ENCODE measurements around the gene MBL2.
A peak's percentile ranks its signal among the peaks of the same experiment; 100 is the strongest.

Gene MBL2

DNA sequence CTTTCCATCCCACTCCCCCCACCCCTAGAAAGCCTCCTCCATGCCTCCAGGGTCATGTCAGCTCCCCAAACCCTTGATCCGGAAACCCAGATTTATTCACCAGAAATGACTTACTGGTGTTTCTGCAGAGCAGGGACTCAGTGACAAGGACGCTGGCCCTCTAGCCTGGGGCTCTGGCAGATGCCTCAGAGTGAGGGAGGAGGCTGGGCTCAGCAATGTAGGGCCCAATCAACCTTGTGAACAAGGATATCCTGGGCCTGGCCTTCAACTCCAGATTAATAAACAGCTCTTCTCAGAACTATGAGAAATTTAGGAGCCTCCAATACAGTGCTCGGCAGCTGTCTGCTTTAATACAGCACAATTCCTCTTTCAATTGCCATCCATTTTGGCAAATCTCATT lies at the start of gene MBL2:
MBL2 (minus strand) TSS at position 162 of the 400 bp plus-strand sequence. CDS start 1,149 bp downstream, outside the sequence.
- Histone ChIP-seq H3K9me2 (ENCODE audit: low read depth, low read length) (no peaks in the 10 kb centered on the region), H3K4me1 (ENCODE audit: insufficient read depth, low read length, severe bottlenecking) (no peaks in the 10 kb centered on the region), H3K27me3 (ENCODE audit: insufficient read depth, low read length) (no peaks in the 10 kb centered on the region), H3F3A (ENCODE audit: insufficient read depth, low read length) (no peaks in the 10 kb centered on the region), H3K4me2 (ENCODE audit: low read length) (no peak within 1 kb of the TSS), H3K9ac (ENCODE audit: low read length) (no peak within 1 kb of the TSS), H3K4me3 (ENCODE audit: low read depth, low read length, poor library complexity, severe bottlenecking) (no peak within 1 kb of the TSS), H3K36me3 (ENCODE audit: insufficient read depth, low read length) (no peaks in the 10 kb centered on the region), H3K79me2 (ENCODE audit: insufficient read depth, low read length) (no peaks in the 10 kb centered on the region), H3K27ac (ENCODE audit: low read depth, low read length, poor library complexity, severe bottlenecking) (no peak within 1 kb of the TSS), H3K9me3 (ENCODE audit: low read length) (no peaks in the 10 kb centered on the region), H2AFZ (ENCODE audit: low read length) (no peak within 1 kb of the TSS), H4K20me1 (ENCODE audit: insufficient read depth, low read length) (no peaks in the 10 kb centered on the region)
- TF ChIP-seq, protein P1, sequence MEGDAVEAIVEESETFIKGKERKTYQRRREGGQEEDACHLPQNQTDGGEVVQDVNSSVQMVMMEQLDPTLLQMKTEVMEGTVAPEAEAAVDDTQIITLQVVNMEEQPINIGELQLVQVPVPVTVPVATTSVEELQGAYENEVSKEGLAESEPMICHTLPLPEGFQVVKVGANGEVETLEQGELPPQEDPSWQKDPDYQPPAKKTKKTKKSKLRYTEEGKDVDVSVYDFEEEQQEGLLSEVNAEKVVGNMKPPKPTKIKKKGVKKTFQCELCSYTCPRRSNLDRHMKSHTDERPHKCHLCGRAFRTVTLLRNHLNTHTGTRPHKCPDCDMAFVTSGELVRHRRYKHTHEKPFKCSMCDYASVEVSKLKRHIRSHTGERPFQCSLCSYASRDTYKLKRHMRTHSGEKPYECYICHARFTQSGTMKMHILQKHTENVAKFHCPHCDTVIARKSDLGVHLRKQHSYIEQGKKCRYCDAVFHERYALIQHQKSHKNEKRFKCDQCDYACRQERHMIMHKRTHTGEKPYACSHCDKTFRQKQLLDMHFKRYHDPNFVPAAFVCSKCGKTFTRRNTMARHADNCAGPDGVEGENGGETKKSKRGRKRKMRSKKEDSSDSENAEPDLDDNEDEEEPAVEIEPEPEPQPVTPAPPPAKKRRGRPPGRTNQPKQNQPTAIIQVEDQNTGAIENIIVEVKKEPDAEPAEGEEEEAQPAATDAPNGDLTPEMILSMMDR (IDR thresholded peaks at IDR 0.05; ENCODE audit: low read length): no peak
- TF ChIP-seq EZH2 (IDR thresholded peaks at IDR 0.05; ENCODE audit: borderline replicate concordance, low read length): no peak

GRCh38 chr10:52820309-52820708 lies 47.7 kb upstream of the MBL2 start:
- H3K27ac ChIP-seq (ENCODE audit: low read depth, low read length, poor library complexity, severe bottlenecking): no peak overlapping the region
- H3K4me1 ChIP-seq (ENCODE audit: insufficient read depth, low read length, severe bottlenecking): no peaks in the 10 kb centered on the region
- H3F3A ChIP-seq (ENCODE audit: insufficient read depth, low read length): no peaks in the 10 kb centered on the region
- no peak overlapping the region for H3K4me2 ChIP-seq (ENCODE audit: low read length)
- TF ChIP-seq EZH2 (IDR thresholded peaks at IDR 0.05; ENCODE audit: borderline replicate concordance, low read length): no peak
- TF ChIP-seq, protein P1 (IDR thresholded peaks at IDR 0.05; ENCODE audit: low read length): no peak
- no peaks in the 10 kb centered on the region for H3K9me3 ChIP-seq (ENCODE audit: low read length)
- H2AFZ ChIP-seq (ENCODE audit: low read length): no peak overlapping the region
- no peaks in the 10 kb centered on the region for H3K27me3 ChIP-seq (ENCODE audit: insufficient read depth, low read length)
- H3K9ac ChIP-seq (ENCODE audit: low read length): no peak overlapping the region
- H3K79me2 ChIP-seq (ENCODE audit: insufficient read depth, low read length): no peaks in the 10 kb centered on the region
- no peaks in the 10 kb centered on the region for H3K36me3 ChIP-seq (ENCODE audit: insufficient read depth, low read length)
- no peak overlapping the region for H3K4me3 ChIP-seq (ENCODE audit: low read depth, low read length, poor library complexity, severe bottlenecking)
- H3K9me2 ChIP-seq (ENCODE audit: low read depth, low read length): no peaks in the 10 kb centered on the region
- H4K20me1 ChIP-seq (ENCODE audit: insufficient read depth, low read length): no peaks in the 10 kb centered on the region

- Histone ChIP-seq H2AFZ (ENCODE audit: low read length) (no peak overlapping the region), H3K4me2 (ENCODE audit: low read length) (no peak overlapping the region), H3K4me3 (ENCODE audit: low read depth, low read length, poor library complexity, severe bottlenecking) (no peak overlapping the region)
These were observed 45.4 kb upstream of the MBL2 start for GRCh38 chr10:52818019-52818418.

More at GRCh38 chr10:52818019-52818418, 45.4 kb upstream of the MBL2 start:
- no peaks in the 10 kb centered on the region for H3K79me2 ChIP-seq (ENCODE audit: insufficient read depth, low read length)
- H3K9me2 ChIP-seq (ENCODE audit: low read depth, low read length): no peaks in the 10 kb centered on the region
- H3K4me1 ChIP-seq (ENCODE audit: insufficient read depth, low read length, severe bottlenecking): no peaks in the 10 kb centered on the region
- H3K36me3 ChIP-seq (ENCODE audit: insufficient read depth, low read length): no peaks in the 10 kb centered on the region
- no peak overlapping the region for H3K9ac ChIP-seq (ENCODE audit: low read length)
- H3F3A ChIP-seq (ENCODE audit: insufficient read depth, low read length): no peaks in the 10 kb centered on the region
- TF ChIP-seq, protein P1 (IDR thresholded peaks at IDR 0.05; ENCODE audit: low read length): peak; percentile 60; the same call in 1 of the 2 replicates
- no peak for TF ChIP-seq EZH2 (IDR thresholded peaks at IDR 0.05; ENCODE audit: borderline replicate concordance, low read length)
- no peaks in the 10 kb centered on the region for H3K9me3 ChIP-seq (ENCODE audit: low read length)
- H3K27ac ChIP-seq (ENCODE audit: low read depth, low read length, poor library complexity, severe bottlenecking): no peak overlapping the region
- H3K27me3 ChIP-seq (ENCODE audit: insufficient read depth, low read length): no peaks in the 10 kb centered on the region
- no peaks in the 10 kb centered on the region for H4K20me1 ChIP-seq (ENCODE audit: insufficient read depth, low read length)
